Activated CD8-positive, alpha-beta memory T cell treated with anti-CD3 and anti-CD28 coated beads, Interleukin-2, amount 10 ng/mL, durations not matched to agents 7 days and 5 days (primary cell): Measurements from ENCODE around the gene NOS3. TPM values are rescaled to one million over a fixed set of nuclear protein-coding genes. Genes with fewer than 3 reads are reported as not detected.

Experiments used
- ATAC-seq: fragments of 150-1000 bp; cut with Tn5 transposase; one replicate; pipeline ENCODE4 v1.10.0; 2021; ENCODE audit warnings: moderate library complexity
- CTCF ChIA-PET: fragments of 350-600 bp; sonication (Branson Sonifier 250); formaldehyde crosslinking; loops from one replicate; lab custom pipeline; 2021; ENCODE audit warnings: antibody characterized with exemption; lab: Charles Lee
- DNase-seq: peaks from one replicate; pipeline ENCODE4 v3.0.0-alpha.2; 2020
- H3K27ac Mint-ChIP-seq: one replicate; pipeline ENCODE4 v1.8.0; 2021; ENCODE audit warnings: mild to moderate bottlenecking, mixed read lengths
- H3K27me3 Mint-ChIP-seq: one replicate; pipeline ENCODE4 v1.8.0; 2021; ENCODE audit warnings: mixed read lengths
- H3K36me3 Mint-ChIP-seq: one replicate; pipeline ENCODE4 v1.8.0; 2021; ENCODE audit warnings: mild to moderate bottlenecking, mixed read lengths
- H3K4me1 Mint-ChIP-seq: one replicate; pipeline ENCODE4 v1.8.0; 2021; ENCODE audit warnings: mixed read lengths
- H3K4me3 Mint-ChIP-seq: one replicate; pipeline ENCODE4 v1.8.0; 2021; ENCODE audit warnings: mild to moderate bottlenecking, moderate library complexity, mixed read lengths
- H3K9me3 Mint-ChIP-seq: one replicate; pipeline ENCODE4 v1.8.0; 2022; ENCODE audit warnings: low read depth, mixed read lengths
- total RNA-seq, 2 experiments: library from RNA; stranded (reverse); gene quantifications; one replicate each; pipeline ENCODE4 v1.2.3, GENCODE V29; 2021

NOS3 gene
- total RNA-seq, 2 experiments from 2014 or later = 6.4 to 10.8 TPM

DNA sequence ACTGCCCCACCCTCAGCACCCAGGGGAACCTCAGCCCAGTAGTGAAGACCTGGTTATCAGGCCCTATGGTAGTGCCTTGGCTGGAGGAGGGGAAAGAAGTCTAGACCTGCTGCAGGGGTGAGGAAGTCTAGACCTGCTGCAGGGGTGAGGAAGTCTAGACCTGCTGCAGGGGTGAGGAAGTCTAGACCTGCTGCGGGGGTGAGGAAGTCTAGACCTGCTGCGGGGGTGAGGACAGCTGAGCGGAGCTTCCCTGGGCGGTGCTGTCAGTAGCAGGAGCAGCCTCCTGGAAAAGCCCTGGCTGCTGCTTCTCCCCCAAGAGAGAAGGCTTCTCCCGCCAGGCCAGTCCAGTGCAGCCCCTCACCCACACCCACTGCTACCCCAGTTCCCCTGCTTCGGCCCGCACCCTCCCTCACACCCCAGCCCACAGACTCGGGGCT is 6.3 kb downstream of the NOS3 start:
- Mint-ChIP-seq H3K27me3 (no peaks in the 10 kb centered on the region), H3K27ac (no peak overlapping the region), H3K36me3 (no peaks in the 10 kb centered on the region), H3K4me3 (no peak overlapping the region), H3K9me3 (no peaks in the 10 kb centered on the region), H3K4me1 (peaks cover 4% of the 10 kb centered on the region)
- DNase-seq (no peak), ATAC-seq (no peak)
- CTCF ChIA-PET = interaction anchor here (0.7 to 2.7 kb wide), 4 partner anchors 13 to 124 kb away, joined by 3 to 7 read pairs (median 3); no protein-coding TSS in a partner anchor

DNA sequence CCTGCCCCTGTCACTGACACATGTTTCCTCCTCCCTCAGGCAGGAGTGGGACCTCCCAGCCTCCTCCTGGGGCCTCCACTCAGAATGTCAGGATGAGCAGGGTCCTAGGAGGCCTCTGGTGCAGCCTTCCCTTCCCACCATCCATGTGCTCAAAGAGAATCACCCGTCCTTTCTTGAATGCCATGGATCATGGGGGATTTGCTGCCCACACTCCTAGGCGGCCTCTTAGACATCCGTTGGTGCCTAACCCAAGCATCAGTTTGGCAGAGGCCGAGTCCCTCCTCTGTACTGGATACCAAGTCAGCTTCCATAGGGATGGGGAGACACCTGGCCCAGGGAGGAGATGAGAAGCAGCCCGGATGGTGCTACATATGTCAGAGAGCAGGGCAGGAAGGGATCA is 7.0 kb downstream of the NOS3 start:
- no peak for DNase-seq
- H3K4me3 Mint-ChIP-seq = no peak overlapping the region

DNA sequence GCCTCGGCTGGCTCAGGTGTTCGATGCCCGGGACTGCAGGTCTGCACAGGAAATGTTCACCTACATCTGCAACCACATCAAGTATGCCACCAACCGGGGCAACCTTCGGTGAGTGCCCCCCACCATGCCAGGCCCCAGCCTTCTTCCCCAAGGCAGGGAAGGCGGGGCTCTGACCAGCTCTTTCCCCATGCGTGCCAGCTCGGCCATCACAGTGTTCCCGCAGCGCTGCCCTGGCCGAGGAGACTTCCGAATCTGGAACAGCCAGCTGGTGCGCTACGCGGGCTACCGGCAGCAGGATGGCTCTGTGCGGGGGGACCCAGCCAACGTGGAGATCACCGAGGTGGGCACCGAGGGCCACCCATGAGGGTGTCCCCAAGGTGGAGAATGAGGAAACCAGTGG is 7.5 kb downstream of the NOS3 start:
- Mint-ChIP-seq H3K36me3 (no peaks in the 10 kb centered on the region), H3K9me3 (no peaks in the 10 kb centered on the region), H3K27me3 (no peaks in the 10 kb centered on the region), H3K27ac (no peak overlapping the region), H3K4me1 (peaks cover 4% of the 10 kb centered on the region), H3K4me3 (no peak overlapping the region)
- CTCF ChIA-PET = interaction anchor here (1.0 to 2.7 kb wide), 5 partner anchors 10 to 113 kb away, joined by 3 to 7 read pairs (median 3); no protein-coding TSS in a partner anchor
- DNase-seq (no peak), ATAC-seq (no peak)

More for the DNA sequence above, 7.0 kb downstream of the NOS3 start:
- no peaks in the 10 kb centered on the region for H3K9me3 Mint-ChIP-seq
- no peak for ATAC-seq
- CTCF ChIA-PET = interaction anchor here (1.2 to 2.7 kb wide), 5 partner anchors 10 to 114 kb away, joined by 3 to 7 read pairs (median 3); no protein-coding TSS in a partner anchor
- no peaks in the 10 kb centered on the region for H3K36me3 Mint-ChIP-seq
- H3K27ac Mint-ChIP-seq = no peak overlapping the region
- no peaks in the 10 kb centered on the region for H3K27me3 Mint-ChIP-seq
- peaks cover 4% of the 10 kb centered on the region for H3K4me1 Mint-ChIP-seq

DNA sequence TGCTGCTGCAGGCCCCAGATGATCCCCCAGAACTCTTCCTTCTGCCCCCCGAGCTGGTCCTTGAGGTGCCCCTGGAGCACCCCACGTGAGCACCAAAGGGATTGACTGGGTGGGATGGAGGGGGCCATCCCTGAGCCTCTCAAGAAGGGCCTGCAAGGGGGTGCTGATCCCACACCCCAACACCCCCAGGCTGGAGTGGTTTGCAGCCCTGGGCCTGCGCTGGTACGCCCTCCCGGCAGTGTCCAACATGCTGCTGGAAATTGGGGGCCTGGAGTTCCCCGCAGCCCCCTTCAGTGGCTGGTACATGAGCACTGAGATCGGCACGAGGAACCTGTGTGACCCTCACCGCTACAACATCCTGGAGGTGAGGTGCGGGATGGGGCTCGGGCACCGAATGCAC is 8.2 kb downstream of the NOS3 start:
- no peaks in the 10 kb centered on the region for H3K27me3 Mint-ChIP-seq
- DNase-seq (no peak), ATAC-seq (no peak)
- no peak overlapping the region for H3K4me3 Mint-ChIP-seq
- no peaks in the 10 kb centered on the region for H3K9me3 Mint-ChIP-seq
- H3K4me1 Mint-ChIP-seq = peaks cover 4% of the 10 kb centered on the region
- CTCF ChIA-PET = interaction anchor here (1.0 to 2.0 kb wide), 3 partner anchors 9 to 111 kb away, joined by 3 to 5 read pairs (median 3); no protein-coding TSS in a partner anchor
- H3K27ac Mint-ChIP-seq = no peak overlapping the region
- no peaks in the 10 kb centered on the region for H3K36me3 Mint-ChIP-seq

DNA sequence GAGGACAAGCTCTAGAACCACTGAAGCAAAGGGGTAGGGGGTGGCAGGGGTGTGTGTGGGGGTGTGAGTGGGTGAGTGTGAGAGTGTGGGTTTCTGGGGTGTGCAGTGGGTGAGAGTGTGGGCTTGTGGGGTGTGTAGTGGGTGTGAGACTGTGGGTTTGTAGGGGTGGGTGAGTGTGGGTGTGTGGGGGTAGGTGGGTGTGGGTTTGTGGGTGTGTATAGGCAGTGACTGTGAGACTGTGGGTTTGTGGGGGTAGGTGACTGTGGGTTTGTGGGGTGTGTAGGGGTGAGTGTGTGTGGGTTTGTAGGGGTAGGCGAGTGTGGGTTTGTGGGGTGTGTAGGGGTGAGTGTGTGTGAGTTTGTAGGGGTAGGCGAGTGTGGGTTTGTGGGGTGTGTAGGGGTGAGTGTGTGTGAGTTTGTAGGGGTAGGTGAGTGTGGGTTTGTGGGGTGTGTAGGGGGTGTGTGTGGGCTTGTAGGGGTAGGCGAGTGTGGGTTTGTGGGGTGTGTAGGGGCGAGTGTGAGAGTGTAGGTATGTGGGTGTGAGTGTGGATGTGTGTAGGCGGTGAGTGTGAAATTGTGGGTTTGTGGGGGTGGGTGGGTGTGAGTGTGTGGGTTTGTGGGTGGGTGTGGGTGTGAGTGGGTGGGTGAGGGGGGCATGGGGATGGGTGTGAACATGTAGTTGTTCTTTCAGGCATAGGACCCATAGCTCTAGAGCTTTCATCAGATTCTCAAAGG is 8.8 kb downstream of the NOS3 start:
- Mint-ChIP-seq H3K36me3 (no peaks in the 10 kb centered on the region), H3K4me3 (no peak overlapping the region), H3K27ac (no peak overlapping the region), H3K4me1 (peaks cover 2% of the 10 kb centered on the region), H3K9me3 (no peaks in the 10 kb centered on the region), H3K27me3 (no peaks in the 10 kb centered on the region)
- ATAC-seq (no peak), DNase-seq (no peak)
- CTCF ChIA-PET = interaction anchor here (1.0 to 2.0 kb wide), 3 partner anchors 8 to 37 kb away, joined by 3 to 5 read pairs (median 3); no protein-coding TSS in a partner anchor

DNA sequence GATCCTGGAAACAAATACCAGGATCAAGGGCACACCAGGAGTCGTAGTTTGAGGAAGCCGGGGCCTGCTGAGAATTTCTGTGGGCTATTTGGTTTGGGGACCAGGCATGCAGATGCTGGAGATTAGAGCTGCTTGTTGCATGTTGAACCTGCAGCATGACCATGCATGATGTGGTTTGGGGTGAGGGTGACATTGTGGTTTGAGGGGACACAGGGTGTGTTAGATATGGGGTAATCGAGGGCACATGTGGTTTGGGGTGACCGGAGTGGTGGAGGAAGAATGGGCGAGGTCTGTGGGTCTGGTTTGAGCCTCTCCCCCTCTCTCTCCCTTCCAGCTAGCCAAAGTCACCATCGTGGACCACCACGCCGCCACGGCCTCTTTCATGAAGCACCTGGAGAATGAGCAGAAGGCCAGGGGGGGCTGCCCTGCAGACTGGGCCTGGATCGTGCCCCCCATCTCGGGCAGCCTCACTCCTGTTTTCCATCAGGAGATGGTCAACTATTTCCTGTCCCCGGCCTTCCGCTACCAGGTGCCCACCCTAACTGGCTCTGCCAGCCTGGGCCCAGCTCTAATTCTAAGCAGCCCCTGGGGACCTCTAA is 10.2 kb downstream of the NOS3 start:
- CTCF ChIA-PET = no interaction called here
- no peaks in the 10 kb centered on the region for H3K27me3 Mint-ChIP-seq

DNA sequence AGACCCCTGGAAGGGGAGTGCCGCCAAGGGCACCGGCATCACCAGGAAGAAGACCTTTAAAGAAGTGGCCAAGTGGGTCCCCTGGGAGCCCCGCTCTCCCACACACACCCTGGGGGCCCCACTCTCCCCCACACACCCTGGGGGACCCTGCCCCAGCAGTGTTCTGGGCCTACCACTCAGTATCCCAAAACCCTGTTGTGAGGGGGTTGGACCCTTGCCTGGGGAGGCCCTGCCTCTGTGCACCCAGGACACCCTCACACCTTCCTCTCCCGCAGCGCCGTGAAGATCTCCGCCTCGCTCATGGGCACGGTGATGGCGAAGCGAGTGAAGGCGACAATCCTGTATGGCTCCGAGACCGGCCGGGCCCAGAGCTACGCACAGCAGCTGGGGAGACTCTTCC is 10.7 kb downstream of the NOS3 start:
- no peak overlapping the region for H3K4me3 Mint-ChIP-seq
- ATAC-seq = no peak
- H3K9me3 Mint-ChIP-seq = no peaks in the 10 kb centered on the region
- CTCF ChIA-PET = no interaction called here
- H3K27ac Mint-ChIP-seq = no peak overlapping the region
- peaks cover 2% of the 10 kb centered on the region for H3K4me1 Mint-ChIP-seq
- no peaks in the 10 kb centered on the region for H3K36me3 Mint-ChIP-seq
- H3K27me3 Mint-ChIP-seq = no peaks in the 10 kb centered on the region
- no peak for DNase-seq

More for the DNA sequence above, 10.2 kb downstream of the NOS3 start:
- DNase-seq (no peak), ATAC-seq (no peak)
- H3K4me1 Mint-ChIP-seq = peaks cover 2% of the 10 kb centered on the region
- no peaks in the 10 kb centered on the region for H3K36me3 Mint-ChIP-seq
- H3K27ac Mint-ChIP-seq = no peak overlapping the region
- no peaks in the 10 kb centered on the region for H3K9me3 Mint-ChIP-seq
- H3K4me3 Mint-ChIP-seq = no peak overlapping the region

DNA sequence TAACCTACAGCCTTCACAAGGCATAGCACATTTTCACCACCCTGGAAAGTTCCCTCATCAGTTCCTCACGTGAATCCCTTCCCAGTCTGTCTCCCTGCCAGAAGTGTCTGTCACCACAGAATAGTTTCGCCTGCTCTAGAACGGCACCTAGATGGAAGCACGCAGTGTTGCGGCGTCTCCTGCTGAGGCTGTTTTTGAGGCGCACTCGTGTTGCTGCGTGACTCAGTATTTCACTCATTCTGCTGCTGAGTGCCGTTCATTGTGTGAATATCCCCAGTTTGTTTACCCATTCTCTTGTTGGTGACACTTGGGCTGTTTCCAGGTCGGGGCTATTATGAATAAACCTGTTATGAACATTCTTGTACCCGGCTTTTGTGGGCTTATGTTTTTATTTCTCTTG is 12.8 kb downstream of the NOS3 start:
- CTCF ChIA-PET = interaction anchor here (7.5 kb wide), 1 partner anchor 14 kb away, joined by 76 read pairs; no protein-coding TSS in a partner anchor
- Mint-ChIP-seq H3K27me3 (no peaks in the 10 kb centered on the region), H3K9me3 (no peaks in the 10 kb centered on the region), H3K36me3 (no peaks in the 10 kb centered on the region), H3K4me1 (peaks cover 16% of the 10 kb centered on the region), H3K27ac (no peak overlapping the region), H3K4me3 (no peak overlapping the region)
- no peak for ATAC-seq
- no peak for DNase-seq

DNA sequence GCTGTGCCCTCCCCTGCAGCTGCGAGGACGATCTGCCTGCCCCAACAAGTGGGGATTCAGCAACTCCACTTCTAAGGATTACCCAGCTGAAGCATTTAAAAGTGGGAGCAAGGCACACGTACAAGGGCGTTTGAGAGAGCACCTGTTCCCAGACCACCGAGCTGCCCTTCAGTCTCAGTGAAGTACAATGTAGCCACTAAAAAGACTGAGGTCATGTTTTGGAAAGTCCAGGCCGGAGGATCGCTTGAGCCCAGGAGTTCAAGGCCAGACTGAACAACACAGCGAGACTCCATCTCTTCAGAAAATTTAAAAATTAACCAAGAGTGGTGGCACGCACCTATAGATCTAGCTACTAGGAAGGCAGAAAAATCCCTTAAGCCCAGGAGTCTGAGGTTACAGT is 14.7 kb downstream of the NOS3 start:
- no peaks in the 10 kb centered on the region for H3K9me3 Mint-ChIP-seq
- H3K4me3 Mint-ChIP-seq = no peak overlapping the region
- CTCF ChIA-PET = interaction anchor here (0.8 to 7.5 kb wide), 5 partner anchors 9 to 31 kb away, joined by 3 to 76 read pairs (median 4); no protein-coding TSS in a partner anchor
- no peak for DNase-seq
- H3K27me3 Mint-ChIP-seq = no peaks in the 10 kb centered on the region
- H3K27ac Mint-ChIP-seq = no peak overlapping the region
- H3K4me1 Mint-ChIP-seq = peaks cover 25% of the 10 kb centered on the region
- ATAC-seq = no peak
- H3K36me3 Mint-ChIP-seq = no peaks in the 10 kb centered on the region

DNA sequence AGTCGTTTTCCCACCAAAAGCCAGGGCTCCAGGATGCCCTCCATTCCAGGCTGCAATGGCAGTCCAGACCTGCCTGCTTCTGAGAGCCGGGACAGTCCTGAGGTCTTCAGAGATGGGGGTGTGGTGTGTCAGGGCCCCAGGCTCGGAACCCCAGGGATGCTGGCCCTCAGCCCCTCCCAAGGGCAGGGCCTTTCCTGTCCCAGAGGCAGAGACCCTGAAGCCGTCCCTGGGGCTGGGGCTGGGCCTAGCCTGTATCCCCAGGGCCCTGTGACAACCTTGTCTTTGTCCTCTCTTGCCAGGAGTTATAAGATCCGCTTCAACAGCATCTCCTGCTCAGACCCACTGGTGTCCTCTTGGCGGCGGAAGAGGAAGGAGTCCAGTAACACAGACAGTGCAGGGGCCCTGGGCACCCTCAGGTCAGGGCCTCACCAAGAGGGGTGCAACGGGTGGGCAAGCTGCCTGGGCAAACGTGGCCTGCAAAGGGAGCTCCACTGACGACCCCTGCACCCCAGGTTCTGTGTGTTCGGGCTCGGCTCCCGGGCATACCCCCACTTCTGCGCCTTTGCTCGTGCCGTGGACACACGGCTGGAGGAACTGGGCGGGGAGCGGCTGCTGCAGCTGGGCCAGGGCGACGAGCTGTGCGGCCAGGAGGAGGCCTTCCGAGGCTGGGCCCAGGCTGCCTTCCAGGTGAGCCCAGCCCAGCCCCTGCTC is 15.9 kb downstream of the NOS3 start:
- Mint-ChIP-seq H3K9me3 (no peaks in the 10 kb centered on the region), H3K27me3 (no peaks in the 10 kb centered on the region), H3K4me1 (peaks cover 31% of the 10 kb centered on the region), H3K36me3 (no peaks in the 10 kb centered on the region), H3K27ac (no peak overlapping the region), H3K4me3 (no peak overlapping the region)
- CTCF ChIA-PET = interaction anchor here (1.2 to 7.5 kb wide), 5 partner anchors 11 to 44 kb away, joined by 3 to 76 read pairs (median 18); no protein-coding TSS in a partner anchor
- DNase-seq = no peak
- no peak for ATAC-seq

DNA sequence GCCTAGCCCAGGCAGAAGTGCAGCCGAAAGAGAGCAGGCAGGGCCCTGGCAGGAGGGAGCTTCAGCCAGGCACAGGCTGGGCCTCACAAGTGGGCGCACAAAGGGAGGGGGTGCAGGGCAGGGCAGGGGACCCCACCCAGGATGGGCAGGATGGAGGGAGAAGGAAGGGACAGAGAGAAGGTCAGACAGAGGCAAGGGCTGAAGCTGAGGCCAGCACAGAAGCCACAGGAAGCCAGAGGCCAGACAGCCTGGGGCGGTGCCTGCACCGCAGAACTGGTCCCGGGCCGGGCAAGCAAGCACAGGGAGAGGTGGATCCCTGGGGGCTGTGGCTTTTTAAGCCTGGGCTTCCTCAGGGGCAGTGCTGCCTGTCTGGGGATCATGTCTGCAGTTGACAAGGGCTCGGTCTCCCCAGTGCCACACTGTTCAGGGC is 16.7 kb downstream of the NOS3 start:
- Mint-ChIP-seq H3K4me1 (peaks cover 38% of the 10 kb centered on the region), H3K9me3 (no peaks in the 10 kb centered on the region), H3K27ac (peak overlapping the region; percentile 90), H3K36me3 (no peaks in the 10 kb centered on the region), H3K27me3 (no peaks in the 10 kb centered on the region), H3K4me3 (peak overlapping the region; percentile 81)
- ATAC-seq (no peak), DNase-seq (no peak)
- CTCF ChIA-PET = interaction anchor here (0.7 to 7.5 kb wide), 16 partner anchors 9 to 237 kb away, joined by 3 to 76 read pairs (median 5); partner anchors contain the start of genes ATG9B and NOS3

DNA sequence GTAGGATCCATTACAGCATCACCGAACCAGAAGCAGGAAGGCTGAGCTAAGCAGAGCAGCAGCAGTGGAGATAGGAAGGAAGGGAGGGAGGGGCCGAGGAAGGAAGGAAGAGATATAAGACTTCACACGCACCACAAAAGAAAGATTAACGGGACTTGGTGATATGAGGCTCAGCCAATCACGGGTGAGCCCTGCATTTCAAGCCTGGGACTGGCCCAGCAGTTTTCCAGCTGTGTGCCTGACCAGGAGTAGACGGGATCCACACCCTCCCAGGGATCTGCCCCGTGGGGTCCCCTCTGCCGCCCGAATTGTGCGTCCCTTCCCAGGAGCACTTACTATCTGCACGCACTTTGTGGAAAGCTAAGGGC is 17.3 kb downstream of the NOS3 start:
- peak overlapping the region; percentile 81 for H3K4me3 Mint-ChIP-seq
- H3K9me3 Mint-ChIP-seq = no peaks in the 10 kb centered on the region
- ATAC-seq (peak; percentile 50), DNase-seq (peak; percentile 62)
- CTCF ChIA-PET = interaction anchor here (0.7 to 7.5 kb wide), 21 partner anchors 10 to 323 kb away, joined by 3 to 76 read pairs (median 5); partner anchors contain the start of genes ATG9B, GIMAP2 and NOS3
- peak overlapping the region; percentile 90 for H3K27ac Mint-ChIP-seq
- no peaks in the 10 kb centered on the region for H3K27me3 Mint-ChIP-seq
- peaks cover 45% of the 10 kb centered on the region for H3K4me1 Mint-ChIP-seq
- no peaks in the 10 kb centered on the region for H3K36me3 Mint-ChIP-seq
